Body of pancreas (tissue), 4 donors: ENCODE measurements around the gene MRM2. TPM values are rescaled to one million over a fixed set of nuclear protein-coding genes. Genes with fewer than 3 reads are reported as not detected.

Source experiments
- ATAC-seq: fragments of 150-250 bp; one replicate; pipeline ENCODE4 v1.9.1; 2016
- DNase-seq, 4 donors: peaks; one replicate each; pipeline ENCODE4 v3.0.0-alpha.2; 2019
- H3K27ac ChIP-seq, 4 donors: fragments of 200-600 bp; sonication (generic); 1 replicate in 3 of 4; 2 replicates in 1 of 4; pipeline versions ENCODE4 v1.5.1 to v1.6.1; 2016 to 2019; ENCODE audit warnings: mild to moderate bottlenecking in 1 of 4, mixed read lengths in 1 of 4, moderate library complexity in 1 of 4
- H3K27me3 ChIP-seq, 2 donors: fragments of 200-600 bp; sonication (generic); one replicate each; pipeline ENCODE4 v1.6.0; 2016; ENCODE audit warnings: mild to moderate bottlenecking in 1 of 2
- H3K36me3 ChIP-seq, 2 donors: fragments of 200-600 bp; sonication (generic); replicated peaks in 1 of 2; 2 replicates each; pipeline ENCODE4 v1.5.1; 2016; ENCODE audit warnings: low read depth in 2 of 2; ENCODE audit not compliant: insufficient read depth in 1 of 2
- H3K4me1 ChIP-seq: fragments of 200-600 bp; sonication (generic); one replicate; pipeline ENCODE4 v1.6.0; 2016
- H3K4me3 ChIP-seq, 2 donors: fragments of 200-600 bp; sonication (generic); 1 replicate in 1 of 2; 2 replicates in 1 of 2; pipeline ENCODE4 v1.5.1; 2016 to 2019
- H3K9me3 ChIP-seq, 3 donors: fragments of 200-600 bp; sonication (generic); 1 replicate in 2 of 3; 2 replicates in 1 of 3; pipeline ENCODE4 v1.5.1; 2016
- CTCF ChIP-seq, 7 experiments: fragments of 450-650 bp in 4 of 7; fragments of 200-600 bp in 3 of 7; sonication (generic) in 3 of 7; IDR thresholded peaks; one replicate each; pipeline ENCODE4 v1.5.1; 2016 to 2019; ENCODE audit warnings: antibody characterized with exemption in 7 of 7
- POLR2A ChIP-seq, 3 donors: fragments of 450-650 bp; IDR thresholded peaks; one replicate each; pipeline ENCODE4 v1.6.1; 2016; ENCODE audit warnings: antibody characterized with exemption in 3 of 3, mild to moderate bottlenecking in 2 of 3
- WGBS, 2 donors: methylation state at CpG; one replicate each; pipeline ENCODE4 v1.1.5; 2017; 5-methylcytosine and 5-hydroxymethylcytosine counted together
- intact Hi-C: fragments of 100-400 bp; cut with DNase I; formaldehyde crosslinking; loops from one replicate; pipeline ENCODE4 v1.15.1; 2023
- total RNA-seq, 2 donors: library from RNA; depleted of rRNA; stranded (reverse); fragments of >200 nt; gene quantifications; one replicate each; pipeline ENCODE4 v1.1.0, GENCODE V29; 2016

The MRM2 gene
- total RNA-seq, 2 donors from 2014 or later: 7.6 to 8.8 TPM

- ATAC-seq (no peak), DNase-seq (no peak)
- TF ChIP-seq POLR2A (IDR thresholded peaks at IDR 0.05): no peak
- no peak for TF ChIP-seq CTCF (IDR thresholded peaks at IDR 0.05)
- no peak overlapping the region for H3K4me3 ChIP-seq
- H3K9me3 ChIP-seq: no peaks in the 10 kb centered on the region
- intact Hi-C loops: no loop called here
- H3K4me1 ChIP-seq: no peaks in the 10 kb centered on the region
- H3K27me3 ChIP-seq: no peaks in the 10 kb centered on the region
- 85 to 93% methylated on average over 18 to 21 of the region's 21 CpGs for WGBS, 2 donors
- H3K36me3 ChIP-seq: no peaks in the 10 kb centered on the region
- H3K27ac ChIP-seq: no peak overlapping the region
Observed at GRCh38 chr7:2197436-2198155, 44.4 kb downstream of the MRM2 start.

GRCh38 chr7:2196381-2197378, 45.3 kb downstream of the MRM2 start:
- whole genome bisulfite sequencing, 2 donors: 85 to 91% methylated on average over 27 to 32 of the region's 32 CpGs
- DNase-seq: no peak
- ATAC-seq: no peak
- intact Hi-C loops: no loop called here
- Histone ChIP-seq H3K4me1 (no peaks in the 10 kb centered on the region), H3K27me3 (no peaks in the 10 kb centered on the region), H3K36me3 (no peaks in the 10 kb centered on the region), H3K4me3 (no peak overlapping the region), H3K27ac (no peak overlapping the region), H3K9me3 (no peaks in the 10 kb centered on the region)
- TF ChIP-seq POLR2A (IDR thresholded peaks at IDR 0.05) (no peak), CTCF (IDR thresholded peaks at IDR 0.05) (no peak)

- TF ChIP-seq CTCF (IDR thresholded peaks at IDR 0.05): no peak
- no peaks in the 10 kb centered on the region for H3K27me3 ChIP-seq
- intact Hi-C loops: no loop called here
- H3K4me3 ChIP-seq: no peak overlapping the region
- H3K27ac ChIP-seq: no peak overlapping the region
- no peaks in the 10 kb centered on the region for H3K9me3 ChIP-seq
- WGBS, 2 donors: 89 to 93% methylated on average over 7 to 13 of the region's 13 CpGs
- H3K4me1 ChIP-seq: no peaks in the 10 kb centered on the region
- no peak for DNase-seq
- no peaks in the 10 kb centered on the region for H3K36me3 ChIP-seq
- no peak for ATAC-seq
Observed at GRCh38 chr7:2195400-2196246, 46.4 kb downstream of the MRM2 start.

GRCh38 chr7:2193575-2194305, 48.3 kb downstream of the MRM2 start:
- 91 to 92% methylated on average over 15 to 19 of the region's 19 CpGs for WGBS, 2 donors
- H3K4me1 ChIP-seq: no peaks in the 10 kb centered on the region

More at GRCh38 chr7:2193575-2194305, 48.3 kb downstream of the MRM2 start:
- no peak overlapping the region for H3K27ac ChIP-seq
- DNase-seq (no peak), ATAC-seq (no peak)
- intact Hi-C loops: no loop called here
- no peaks in the 10 kb centered on the region for H3K9me3 ChIP-seq
- TF ChIP-seq POLR2A (IDR thresholded peaks at IDR 0.05): no peak
- TF ChIP-seq CTCF (IDR thresholded peaks at IDR 0.05): no peak
- H3K36me3 ChIP-seq: no peaks in the 10 kb centered on the region
- no peak overlapping the region for H3K4me3 ChIP-seq
- no peaks in the 10 kb centered on the region for H3K27me3 ChIP-seq
